CD14-positive monocyte (primary cell): ENCODE measurements around the gene DIAPH2. TPM values are rescaled to one million over a fixed set of nuclear protein-coding genes. Genes with fewer than 3 reads are reported as not detected.

Experiments
- DNase-seq, 3 donors: peaks; one replicate each; pipeline ENCODE4 v3.0.0-alpha.2; 2011 to 2022
- H2AFZ ChIP-seq: 2 replicates; pipeline ENCODE4 v1.6.0; 2012; ENCODE audit warnings: mild to moderate bottlenecking, low read depth, low read length, inconsistent platforms; ENCODE audit not compliant: insufficient read depth, poor library complexity, severe bottlenecking
- H3K27ac ChIP-seq, 2 donors: 1 replicate in 1 of 2; 2 replicates in 1 of 2; pipeline ENCODE4 v1.5.1; 2012 to 2013; ENCODE audit warnings: low read length in 2 of 2, control low read depth in 1 of 2, inconsistent platforms in 1 of 2, low read depth in 1 of 2, mild to moderate bottlenecking in 1 of 2
- H3K27me3 ChIP-seq, 2 donors: one replicate each; pipeline versions ENCODE4 v1.6.0 to v1.6.1; 2011 to 2013; ENCODE audit warnings: low read length in 2 of 2; ENCODE audit not compliant: control insufficient read depth in 2 of 2, insufficient read depth in 2 of 2
- H3K36me3 ChIP-seq, 2 donors: replicated peaks in 1 of 2; 1 replicate in 1 of 2; 2 replicates in 1 of 2; pipeline versions ENCODE4 v1.5.1 to v1.6.1; 2012 to 2013; ENCODE audit warnings: low read length in 2 of 2, control low read depth in 1 of 2, inconsistent platforms in 1 of 2, mild to moderate bottlenecking in 1 of 2; ENCODE audit not compliant: insufficient read depth in 2 of 2, control insufficient read depth in 1 of 2
- H3K4me1 ChIP-seq, 2 donors: 1 replicate in 1 of 2; 2 replicates in 1 of 2; pipeline versions ENCODE4 v1.5.1 to v1.6.1; 2012 to 2013; ENCODE audit warnings: low read length in 2 of 2, control low read depth in 1 of 2, inconsistent platforms in 1 of 2, mild to moderate bottlenecking in 1 of 2, moderate library complexity in 1 of 2; ENCODE audit not compliant: insufficient read depth in 2 of 2, control insufficient read depth in 1 of 2
- H3K4me2 ChIP-seq: replicated peaks from 2 replicates; pipeline ENCODE3; 2012; ENCODE audit warnings: low read length, moderate library complexity, mild to moderate bottlenecking; ENCODE audit not compliant: poor library complexity, severe bottlenecking; ENCODE audit errors: extremely low read depth
- H3K4me3 ChIP-seq, 3 experiments: fragments of 200-600 bp in 1 of 3; sonication (generic) in 1 of 3; replicated peaks in 1 of 3; 1 replicate in 2 of 3; 2 replicates in 1 of 3; pipeline ENCODE4 v1.5.1; 2011 to 2013; ENCODE audit warnings: low read length in 3 of 3, mild to moderate bottlenecking in 3 of 3, control low read depth in 2 of 3, low read depth in 2 of 3, inconsistent platforms in 1 of 3, moderate library complexity in 1 of 3
- H3K79me2 ChIP-seq: 2 replicates; pipeline ENCODE4 v1.6.0; 2012; ENCODE audit warnings: mild to moderate bottlenecking, control low read depth, inconsistent platforms, low read length, moderate library complexity; ENCODE audit not compliant: insufficient read depth
- H3K9ac ChIP-seq: 2 replicates; pipeline ENCODE4 v1.6.0; 2017; ENCODE audit warnings: low read length, mild to moderate bottlenecking; ENCODE audit not compliant: insufficient read depth, poor library complexity, severe bottlenecking
- H3K9me3 ChIP-seq, 2 donors: replicated peaks in 1 of 2; 1 replicate in 1 of 2; 2 replicates in 1 of 2; pipeline versions ENCODE4 v1.5.1 to v1.6.1; 2012 to 2013; ENCODE audit warnings: low read length in 2 of 2, control low read depth in 1 of 2; ENCODE audit not compliant: control insufficient read depth in 1 of 2, insufficient read depth in 1 of 2
- H4K20me1 ChIP-seq: 2 replicates; pipeline ENCODE4 v1.6.0; 2012; ENCODE audit warnings: mild to moderate bottlenecking, low read length, control low read depth, moderate library complexity; ENCODE audit not compliant: insufficient read depth
- H3K27ac Mint-ChIP-seq, 7 donors: one replicate each; pipeline ENCODE4 v1.8.0; 2020; ENCODE audit warnings: mild to moderate bottlenecking in 7 of 7, mixed read lengths in 7 of 7, moderate library complexity in 6 of 7, inconsistent platforms in 2 of 7
- H3K27me3 Mint-ChIP-seq, 3 donors: one replicate each; pipeline ENCODE4 v1.8.0; 2021 to 2022; ENCODE audit warnings: low read depth in 3 of 3, mild to moderate bottlenecking in 3 of 3, mixed read lengths in 3 of 3, moderate library complexity in 3 of 3, inconsistent platforms in 1 of 3
- H3K36me3 Mint-ChIP-seq, 2 donors: one replicate each; pipeline ENCODE4 v1.8.0; 2020; ENCODE audit warnings: mixed read lengths in 2 of 2, inconsistent platforms in 1 of 2, mild to moderate bottlenecking in 1 of 2
- H3K4me1 Mint-ChIP-seq: one replicate; pipeline ENCODE4 v1.8.0; 2020; ENCODE audit warnings: mild to moderate bottlenecking, mixed read lengths
- H3K4me3 Mint-ChIP-seq, 2 donors: one replicate each; pipeline ENCODE4 v1.8.0; 2020; ENCODE audit warnings: mild to moderate bottlenecking in 2 of 2, mixed read lengths in 2 of 2, moderate library complexity in 1 of 2
- H3K9me3 Mint-ChIP-seq, 7 donors: one replicate each; pipeline ENCODE4 v1.8.0; 2020 to 2022; ENCODE audit warnings: mixed read lengths in 7 of 7, mild to moderate bottlenecking in 6 of 7, moderate library complexity in 6 of 7, inconsistent platforms in 2 of 7
- WGBS: methylation state at CpG from one replicate; pipeline ENCODE4 v1.1.5; 2013; ENCODE audit warnings: missing lambda C conversion rate; ENCODE audit not compliant: insufficient coverage; 5-methylcytosine and 5-hydroxymethylcytosine counted together
- intact Hi-C, 2 donors: fragments of 100-400 bp; cut with micrococcal nuclease; formaldehyde crosslinking; loops; one replicate each; pipeline versions ENCODE4 v1.15.0 to v1.15.1; 2023
- polyA plus RNA-seq, 3 donors: library from polyadenylated mRNA; depleted of rRNA in 1 of 3; unstranded in 2 of 3; stranded (reverse) in 1 of 3; fragments of 300-500 nt in 2 of 3; fragments of >200 nt in 1 of 3; fragmentation: Illumina TruSeq in 2 of 3; gene quantifications; 1 replicate in 2 of 3; 2 replicates in 1 of 3; pipeline ENCODE4 v1.2.3, GENCODE V29; 2012 to 2021
- TF ChIP-seq, protein P1 (sequence below): fragments of 200-600 bp; IDR thresholded peaks from one replicate; pipeline ENCODE4 v1.8.0; 2022; ENCODE audit warnings: antibody characterized with exemption, mild to moderate bottlenecking

DIAPH2 gene
- polyA plus RNA-seq, 3 donors, result 9.5 to 20.5 (median 11.4) TPM

- no peak for DNase-seq
- Histone ChIP-seq H3K4me3 (no peak overlapping the region), H3K9me3 (no peaks in the 10 kb centered on the region), H3K4me2 (no peak overlapping the region), H3K27me3 (no peaks in the 10 kb centered on the region), H3K79me2 (no peaks in the 10 kb centered on the region), H3K27ac (no peak overlapping the region), H4K20me1 (no peaks in the 10 kb centered on the region), H3K4me1 (no peaks in the 10 kb centered on the region), H3K9ac (no peak overlapping the region), H2AFZ (no peak overlapping the region), H3K36me3 (peaks cover 6 to 35% of the 10 kb centered on the region in 2 donors)
- peaks cover 14 to 25% of the 10 kb centered on the region in 2 donors for H3K36me3 Mint-ChIP-seq
- no peaks in the 10 kb centered on the region for H3K9me3 Mint-ChIP-seq
- peaks cover 0 to 1% (median 0%) of the 10 kb centered on the region in 3 donors for H3K27me3 Mint-ChIP-seq
- no peak overlapping the region for H3K27ac Mint-ChIP-seq
- TF ChIP-seq, protein P1, sequence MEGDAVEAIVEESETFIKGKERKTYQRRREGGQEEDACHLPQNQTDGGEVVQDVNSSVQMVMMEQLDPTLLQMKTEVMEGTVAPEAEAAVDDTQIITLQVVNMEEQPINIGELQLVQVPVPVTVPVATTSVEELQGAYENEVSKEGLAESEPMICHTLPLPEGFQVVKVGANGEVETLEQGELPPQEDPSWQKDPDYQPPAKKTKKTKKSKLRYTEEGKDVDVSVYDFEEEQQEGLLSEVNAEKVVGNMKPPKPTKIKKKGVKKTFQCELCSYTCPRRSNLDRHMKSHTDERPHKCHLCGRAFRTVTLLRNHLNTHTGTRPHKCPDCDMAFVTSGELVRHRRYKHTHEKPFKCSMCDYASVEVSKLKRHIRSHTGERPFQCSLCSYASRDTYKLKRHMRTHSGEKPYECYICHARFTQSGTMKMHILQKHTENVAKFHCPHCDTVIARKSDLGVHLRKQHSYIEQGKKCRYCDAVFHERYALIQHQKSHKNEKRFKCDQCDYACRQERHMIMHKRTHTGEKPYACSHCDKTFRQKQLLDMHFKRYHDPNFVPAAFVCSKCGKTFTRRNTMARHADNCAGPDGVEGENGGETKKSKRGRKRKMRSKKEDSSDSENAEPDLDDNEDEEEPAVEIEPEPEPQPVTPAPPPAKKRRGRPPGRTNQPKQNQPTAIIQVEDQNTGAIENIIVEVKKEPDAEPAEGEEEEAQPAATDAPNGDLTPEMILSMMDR, result no peak
- intact Hi-C loops, result no loop called here
- H3K4me3 Mint-ChIP-seq, result no peak overlapping the region
- H3K4me1 Mint-ChIP-seq, result no peaks in the 10 kb centered on the region
These were observed 432.9 kb downstream of the DIAPH2 start for GRCh38 chrX:97117572-97117971.

DNA sequence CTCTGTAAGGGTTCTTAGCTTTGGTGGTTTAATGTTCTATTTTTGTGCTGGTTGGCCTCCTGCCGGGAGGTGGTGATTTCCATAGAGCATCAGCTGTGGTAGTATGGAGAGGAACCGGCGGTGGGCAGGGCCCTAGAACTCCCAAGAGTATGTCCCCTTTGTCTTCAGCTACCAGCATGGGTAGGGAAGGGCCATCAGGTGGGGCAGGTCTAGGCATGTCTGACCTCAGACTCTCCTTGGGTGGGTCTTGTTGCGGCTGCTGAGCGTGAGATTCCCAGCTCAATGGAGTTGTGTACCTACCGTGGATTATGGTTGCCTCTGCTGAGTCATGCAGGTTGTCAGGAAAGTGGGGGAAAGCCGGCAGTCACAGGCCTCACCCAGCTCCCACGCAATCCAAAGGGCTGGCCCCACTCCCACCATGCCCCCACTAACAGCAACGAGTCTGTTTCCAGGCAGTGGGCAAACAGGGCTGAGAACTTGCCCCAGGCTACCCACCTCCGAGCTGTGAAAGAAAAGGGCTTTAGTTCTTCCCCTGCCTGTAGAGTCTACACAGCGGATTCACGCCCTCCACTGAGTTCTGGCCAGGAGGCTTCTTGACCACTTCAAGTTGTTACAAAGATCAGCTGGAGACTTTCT is 434.9 kb downstream of the DIAPH2 start:
- Mint-ChIP-seq H3K4me3 (no peak overlapping the region), H3K36me3 (peaks cover 14 to 25% of the 10 kb centered on the region in 2 donors), H3K4me1 (no peaks in the 10 kb centered on the region), H3K9me3 (no peaks in the 10 kb centered on the region), H3K27ac (no peak overlapping the region), H3K27me3 (peaks cover 0 to 3% (median 0%) of the 10 kb centered on the region in 3 donors)
- TF ChIP-seq, protein P1, result no peak
- H4K20me1 ChIP-seq, result no peaks in the 10 kb centered on the region
- WGBS, result 100% methylated on average over 4 of the region's 12 CpGs
- DNase-seq, result no peak
- H2AFZ ChIP-seq, result no peak overlapping the region
- intact Hi-C loops, result no loop called here
- peaks cover 6 to 32% of the 10 kb centered on the region in 2 donors for H3K36me3 ChIP-seq
- no peak overlapping the region for H3K4me2 ChIP-seq
- no peaks in the 10 kb centered on the region for H3K9me3 ChIP-seq
- H3K27ac ChIP-seq, result no peak overlapping the region
- no peaks in the 10 kb centered on the region for H3K27me3 ChIP-seq
- no peaks in the 10 kb centered on the region for H3K79me2 ChIP-seq
- no peak overlapping the region for H3K9ac ChIP-seq
- no peaks in the 10 kb centered on the region for H3K4me1 ChIP-seq
- H3K4me3 ChIP-seq, result no peak overlapping the region
